ENCODE results near the gene IMP4.
"Not testable (repeated sequence)": the region's sequence is repeated elsewhere in the genome, so short reads cannot be mapped to it uniquely, and the experiment has no call there.

Gene IMP4

GRCh38 chr2:130342533-130343275 is at the start of gene IMP4:
Gene IMP4 (plus strand): TSS chr2:130342897. CDS start chr2:130342933, 36 bp downstream.
- peak; percentile 95 for DNase-seq (ENCODE audit: low spot score)

- DNase-seq (ENCODE audit: low spot score), result no peak
Observed at GRCh38 chr2:130300258-130300969, 42.3 kb upstream of the IMP4 start.

GRCh38 chr2:130300970-130301348 is 41.7 kb upstream of the IMP4 start:
- no peak for DNase-seq (ENCODE audit: low spot score)

- DNase-seq (ENCODE audit: low spot score), result no peak
Observed at GRCh38 chr2:130302164-130302886, 40.4 kb upstream of the IMP4 start.

- DNase-seq (ENCODE audit: low spot score), result no peak
Observed at GRCh38 chr2:130303169-130303568, 39.5 kb upstream of the IMP4 start.

GRCh38 chr2:130304726-130305125 is 38.0 kb upstream of the IMP4 start:
- no peak for DNase-seq (ENCODE audit: low spot score)

GRCh38 chr2:130307850-130308249 is 34.8 kb upstream of the IMP4 start:
- no peak for DNase-seq (ENCODE audit: low spot score)

- no peak for DNase-seq (ENCODE audit: low spot score)
Observed at GRCh38 chr2:130310881-130311280, 31.8 kb upstream of the IMP4 start.

- DNase-seq (ENCODE audit: low spot score), result no peak
Observed at GRCh38 chr2:130313812-130314334, 28.8 kb upstream of the IMP4 start.

GRCh38 chr2:130314377-130314776 is 28.3 kb upstream of the IMP4 start:
- no peak for DNase-seq (ENCODE audit: low spot score)

- no peak for DNase-seq (ENCODE audit: low spot score)
Observed at GRCh38 chr2:130316596-130316995, 26.1 kb upstream of the IMP4 start.

GRCh38 chr2:130318906-130319305 is 23.8 kb upstream of the IMP4 start:
- no peak for DNase-seq (ENCODE audit: low spot score)

GRCh38 chr2:130319536-130319935 is 23.2 kb upstream of the IMP4 start:
- no peak for DNase-seq (ENCODE audit: low spot score)

- peak; percentile 17 for DNase-seq (ENCODE audit: low spot score)
Observed at GRCh38 chr2:130327703-130328527, 14.8 kb upstream of the IMP4 start.

GRCh38 chr2:130328710-130329109 is 14.0 kb upstream of the IMP4 start:
- DNase-seq (ENCODE audit: low spot score), result no peak

- DNase-seq (ENCODE audit: low spot score), result peak; percentile 90
Observed at GRCh38 chr2:130332271-130333073, 10.2 kb upstream of the IMP4 start.

- not testable (repeated sequence) for DNase-seq (ENCODE audit: low spot score)
Observed at GRCh38 chr2:130333253-130333652, 9.4 kb upstream of the IMP4 start.

- DNase-seq (ENCODE audit: low spot score), result no peak
Observed at GRCh38 chr2:130334026-130334425, 8.7 kb upstream of the IMP4 start.

- DNase-seq (ENCODE audit: low spot score), result no peak
Observed at GRCh38 chr2:130335226-130335625, 7.5 kb upstream of the IMP4 start.

- DNase-seq (ENCODE audit: low spot score), result no peak
Observed at GRCh38 chr2:130336150-130336876, 6.4 kb upstream of the IMP4 start.
